HFFc6 (cell line): ENCODE measurements around the gene RRAGC. TPM values are rescaled to one million over a fixed set of nuclear protein-coding genes. Genes with fewer than 3 reads are reported as not detected.

Experiments
- DNase-seq: peaks from one replicate; pipeline ENCODE4 v3.0.0-alpha.2; 2018
- H3K27ac Mint-ChIP-seq: 2 replicates; pipeline ENCODE4 v1.8.0; 2020; ENCODE audit warnings: mild to moderate bottlenecking, mixed read lengths
- H3K27me3 Mint-ChIP-seq: 2 replicates; pipeline ENCODE4 v1.8.0; 2021; ENCODE audit warnings: mild to moderate bottlenecking, moderate library complexity, mixed read lengths; ENCODE audit not compliant: insufficient read depth
- H3K36me3 Mint-ChIP-seq: 2 replicates; pipeline ENCODE4 v1.8.0; 2021; ENCODE audit warnings: low read depth, mixed read lengths
- H3K4me1 Mint-ChIP-seq: 2 replicates; pipeline ENCODE4 v1.8.0; 2020; ENCODE audit warnings: low read depth, mixed read lengths
- H3K4me3 Mint-ChIP-seq: 2 replicates; pipeline ENCODE4 v1.8.0; 2020; ENCODE audit warnings: mild to moderate bottlenecking, moderate library complexity, mixed read lengths
- H3K9me3 Mint-ChIP-seq: 2 replicates; pipeline ENCODE4 v1.8.0; 2020; ENCODE audit warnings: mild to moderate bottlenecking, mixed read lengths
- total RNA-seq, 6 experiments: library from RNA; stranded (reverse); fragmentation: NEBNext Ultra II Directional; extraction: Animal tissue kit (Norgen Biotek cat#: 25700); gene quantifications; 2 replicates in 1 of 6; 3 replicates in 5 of 6; pipeline ENCODE4 v1.2.3, GENCODE V29; 2021
- TF ChIP-seq, protein P1 (sequence below): fragments of 200-600 bp; sonication (generic); IDR thresholded peaks from 2 replicates; pipeline ENCODE4 v1.5.0; 2021; ENCODE audit warnings: antibody characterized with exemption, mild to moderate bottlenecking

RRAGC gene
- total RNA-seq, 6 experiments from 2014 or later: 23.1 to 27.2 (median 26.2) TPM

DNA sequence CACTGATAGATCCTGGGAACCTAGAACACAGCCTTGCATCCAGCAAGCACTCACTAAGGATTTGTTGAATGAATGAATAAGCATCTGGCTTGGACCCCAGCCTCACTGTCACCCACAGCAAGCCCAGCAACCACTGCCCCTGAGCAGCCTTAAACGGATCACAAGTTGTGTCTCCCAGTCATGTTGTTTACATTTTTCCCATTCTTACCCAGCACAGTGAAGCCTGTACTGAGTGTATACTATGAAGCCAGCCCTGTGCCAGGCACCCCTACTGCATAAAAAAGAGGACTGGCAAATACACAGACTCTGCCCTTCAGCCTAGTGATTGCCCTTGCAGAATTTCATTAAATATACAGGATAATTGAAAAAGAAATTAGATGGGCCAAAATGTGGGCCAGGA, 30.2 kb downstream of the RRAGC start:
- Mint-ChIP-seq H3K36me3 (no peaks in the 10 kb centered on the region), H3K4me3 (no peak overlapping the region), H3K27me3 (peaks cover 26% of the 10 kb centered on the region), H3K4me1 (peaks cover 9% of the 10 kb centered on the region), H3K27ac (no peak overlapping the region), H3K9me3 (no peaks in the 10 kb centered on the region)
- DNase-seq: no peak
- TF ChIP-seq, protein P1, sequence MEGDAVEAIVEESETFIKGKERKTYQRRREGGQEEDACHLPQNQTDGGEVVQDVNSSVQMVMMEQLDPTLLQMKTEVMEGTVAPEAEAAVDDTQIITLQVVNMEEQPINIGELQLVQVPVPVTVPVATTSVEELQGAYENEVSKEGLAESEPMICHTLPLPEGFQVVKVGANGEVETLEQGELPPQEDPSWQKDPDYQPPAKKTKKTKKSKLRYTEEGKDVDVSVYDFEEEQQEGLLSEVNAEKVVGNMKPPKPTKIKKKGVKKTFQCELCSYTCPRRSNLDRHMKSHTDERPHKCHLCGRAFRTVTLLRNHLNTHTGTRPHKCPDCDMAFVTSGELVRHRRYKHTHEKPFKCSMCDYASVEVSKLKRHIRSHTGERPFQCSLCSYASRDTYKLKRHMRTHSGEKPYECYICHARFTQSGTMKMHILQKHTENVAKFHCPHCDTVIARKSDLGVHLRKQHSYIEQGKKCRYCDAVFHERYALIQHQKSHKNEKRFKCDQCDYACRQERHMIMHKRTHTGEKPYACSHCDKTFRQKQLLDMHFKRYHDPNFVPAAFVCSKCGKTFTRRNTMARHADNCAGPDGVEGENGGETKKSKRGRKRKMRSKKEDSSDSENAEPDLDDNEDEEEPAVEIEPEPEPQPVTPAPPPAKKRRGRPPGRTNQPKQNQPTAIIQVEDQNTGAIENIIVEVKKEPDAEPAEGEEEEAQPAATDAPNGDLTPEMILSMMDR: no peak

DNA sequence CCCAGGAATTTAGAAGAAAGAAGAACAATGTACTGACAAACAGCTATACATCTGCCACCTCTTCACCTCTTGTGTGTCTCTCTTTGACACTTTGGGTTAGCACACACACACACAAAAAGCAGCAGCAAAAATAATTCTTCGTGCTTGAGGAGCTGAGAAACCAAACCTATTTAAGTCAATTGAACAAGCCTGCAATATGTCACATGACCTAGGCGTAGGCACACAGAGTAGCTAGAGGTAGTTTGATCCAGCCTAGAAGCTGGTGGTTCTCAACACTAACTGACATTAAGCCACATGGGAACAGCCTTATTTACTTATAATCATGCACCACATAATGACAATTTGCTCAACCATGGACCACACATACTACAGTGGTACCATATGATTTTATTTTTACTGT, 32.3 kb downstream of the RRAGC start:
- Mint-ChIP-seq H3K4me3 (no peak overlapping the region), H3K36me3 (no peaks in the 10 kb centered on the region), H3K9me3 (no peaks in the 10 kb centered on the region), H3K27me3 (peaks cover 26% of the 10 kb centered on the region), H3K4me1 (peaks cover 7% of the 10 kb centered on the region), H3K27ac (no peak overlapping the region)
- TF ChIP-seq, protein P1: no peak
- no peak for DNase-seq

DNA sequence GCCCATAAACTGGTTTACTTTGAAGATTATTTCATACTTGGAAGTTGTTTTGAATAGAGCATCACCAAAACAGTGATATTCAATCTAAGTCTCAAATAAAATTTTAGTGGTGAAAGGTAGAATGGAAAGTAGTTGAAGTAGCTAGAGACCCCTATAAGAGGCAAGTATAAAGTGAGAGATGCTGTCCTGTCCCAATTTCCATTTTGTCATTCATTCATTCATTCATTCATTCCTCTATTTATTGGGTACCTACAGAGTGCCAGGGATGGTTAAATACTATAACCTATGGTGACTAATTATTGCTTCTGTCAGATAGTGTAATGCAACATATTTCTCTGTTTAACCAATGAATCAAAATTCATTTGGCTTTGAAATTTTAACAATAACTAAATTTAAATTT, 32.7 kb downstream of the RRAGC start:
- H3K36me3 Mint-ChIP-seq: no peaks in the 10 kb centered on the region
- TF ChIP-seq, protein P1: no peak
- peaks cover 27% of the 10 kb centered on the region for H3K27me3 Mint-ChIP-seq
- H3K9me3 Mint-ChIP-seq: no peaks in the 10 kb centered on the region
- DNase-seq: no peak
- no peak overlapping the region for H3K27ac Mint-ChIP-seq
- peaks cover 3% of the 10 kb centered on the region for H3K4me1 Mint-ChIP-seq
- no peak overlapping the region for H3K4me3 Mint-ChIP-seq

DNA sequence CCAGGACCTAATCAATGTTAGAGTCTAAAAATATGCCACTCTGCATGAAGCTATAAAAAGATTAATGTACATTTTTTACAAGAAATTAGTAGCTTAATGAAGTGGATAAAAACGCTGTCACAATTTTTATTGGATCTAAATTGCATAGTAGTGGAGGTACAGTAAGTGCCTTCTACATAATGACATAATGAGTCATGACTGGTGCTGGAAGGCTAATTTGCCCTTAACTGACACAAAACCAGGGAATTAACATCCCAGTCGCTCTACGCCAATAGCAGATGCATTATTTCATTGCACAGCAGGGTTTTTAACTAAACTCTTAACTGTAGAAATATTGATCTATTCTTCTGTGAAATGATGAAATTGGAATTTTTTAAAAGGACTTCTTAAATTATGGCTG, 33.3 kb downstream of the RRAGC start:
- TF ChIP-seq, protein P1: no peak
- no peak for DNase-seq
- H3K27ac Mint-ChIP-seq: no peak overlapping the region
- no peaks in the 10 kb centered on the region for H3K4me1 Mint-ChIP-seq
- H3K36me3 Mint-ChIP-seq: no peaks in the 10 kb centered on the region
- no peaks in the 10 kb centered on the region for H3K9me3 Mint-ChIP-seq
- peaks cover 26% of the 10 kb centered on the region for H3K27me3 Mint-ChIP-seq
- no peak overlapping the region for H3K4me3 Mint-ChIP-seq

DNA sequence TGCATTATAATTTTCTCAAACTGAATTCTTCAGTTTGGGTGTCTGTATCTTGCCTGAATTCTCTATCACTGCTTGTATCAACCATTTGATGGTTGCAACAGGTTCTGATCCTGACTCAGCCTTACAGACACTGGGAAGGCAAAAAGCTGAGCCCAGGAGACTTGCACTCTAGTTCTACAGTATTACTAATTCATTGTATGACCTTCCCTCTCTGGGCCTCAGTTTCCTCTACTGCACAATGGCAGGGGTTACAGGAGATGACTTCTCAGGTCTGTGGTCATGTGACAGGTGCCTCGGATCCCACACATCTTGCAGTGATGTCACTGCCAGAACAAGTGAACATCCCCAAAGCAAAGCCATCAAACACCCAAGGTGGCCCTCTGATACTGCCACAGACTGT, 38.7 kb downstream of the RRAGC start:
- no peaks in the 10 kb centered on the region for H3K36me3 Mint-ChIP-seq
- peaks cover 34% of the 10 kb centered on the region for H3K27me3 Mint-ChIP-seq
- TF ChIP-seq, protein P1: no peak
- H3K4me1 Mint-ChIP-seq: no peaks in the 10 kb centered on the region
- no peaks in the 10 kb centered on the region for H3K9me3 Mint-ChIP-seq
- no peak overlapping the region for H3K4me3 Mint-ChIP-seq
- no peak for DNase-seq
- no peak overlapping the region for H3K27ac Mint-ChIP-seq

DNA sequence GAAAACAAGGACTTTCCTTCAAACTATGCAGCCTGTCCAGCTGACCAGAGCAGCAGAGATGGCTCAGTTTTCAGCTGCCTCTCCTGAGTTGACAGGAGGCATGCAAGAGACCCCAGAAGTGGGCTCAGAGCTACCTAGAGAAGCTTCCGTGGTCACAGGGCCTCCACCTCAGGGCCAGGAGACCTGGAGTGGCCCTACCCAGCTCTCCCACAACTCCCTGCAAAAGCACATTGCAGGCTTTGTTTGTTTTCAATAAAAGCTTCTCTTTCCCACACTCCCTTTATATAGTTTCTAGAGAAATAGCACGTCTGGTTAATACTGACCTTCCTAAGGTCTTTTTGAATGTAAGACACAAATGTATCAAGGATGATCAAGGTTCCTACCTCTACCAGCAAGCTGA, 40.1 kb downstream of the RRAGC start:
- Mint-ChIP-seq H3K36me3 (no peaks in the 10 kb centered on the region), H3K9me3 (no peaks in the 10 kb centered on the region), H3K27ac (no peak overlapping the region), H3K4me3 (no peak overlapping the region), H3K4me1 (no peaks in the 10 kb centered on the region), H3K27me3 (peaks cover 36% of the 10 kb centered on the region)
- TF ChIP-seq, protein P1: no peak
- DNase-seq: no peak
